Uterus (tissue), 2 donors: ENCODE measurements around the gene COLEC11.

ENCODE experiments used
- CTCF ChIP-seq, 4 experiments: fragments of 200-600 bp in 2 of 4; fragments of 450-650 bp in 2 of 4; sonication (generic) in 2 of 4; IDR thresholded peaks; one replicate each; pipeline ENCODE4 v1.5.1; 2016 to 2019; ENCODE audit warnings: antibody characterized with exemption in 4 of 4, mild to moderate bottlenecking in 2 of 4, moderate library complexity in 1 of 4
- POLR2A ChIP-seq, 2 donors: fragments of 450-650 bp; IDR thresholded peaks; one replicate each; pipeline ENCODE4 v1.6.1; 2016; ENCODE audit warnings: antibody characterized with exemption in 2 of 2, mild to moderate bottlenecking in 1 of 2, moderate library complexity in 1 of 2

- TF ChIP-seq CTCF (IDR thresholded peaks at IDR 0.05) (no peak), POLR2A (IDR thresholded peaks at IDR 0.05) (no peak)
These were observed 49.0 kb upstream of the COLEC11 start for GRCh38 chr2:3545788-3546478.
